Cardiac ventricle fibroblast (primary cell): ENCODE measurements around the gene UPK1A. TPM values are rescaled to one million over a fixed set of nuclear protein-coding genes. Genes with fewer than 3 reads are reported as not detected.

Experiments used
- total RNA-seq: library from RNA; depleted of rRNA; stranded (reverse); fragments of >200 nt; gene quantifications from 2 replicates; pipeline ENCODE4 v1.2.3, GENCODE V29; 2015

Gene UPK1A
- 0.24 TPM in 1 of 2 replicates, not detected in the other for total RNA-seq

GRCh38 chr19:35666251-35666913, at the start of gene UPK1A:
TSS of gene UPK1A (plus strand) at chr19:35666517. CDS start at chr19:35666813, 296 bp downstream.

GRCh38 chr19:35628565-35629331, 37.6 kb upstream of the UPK1A start, which contains the start of gene RBM42:
TSS of gene RBM42 (plus strand) at chr19:35629036. CDS start at chr19:35629154, 118 bp downstream.

GRCh38 chr19:35641515-35642151, 24.7 kb upstream of the UPK1A start, which contains the start of gene ETV2:
TSS of gene ETV2 (plus strand) at chr19:35641745. CDS start at chr19:35642461, 716 bp downstream.

GRCh38 chr19:35648017-35648961, 18.0 kb upstream of the UPK1A start, which contains the start of gene COX6B1:
TSS of gene COX6B1 (plus strand) at chr19:35648323. CDS start at chr19:35651244, 2,921 bp downstream.

GRCh38 chr19:35704218-35704617, 37.9 kb downstream of the UPK1A start, which contains the start of gene ZBTB32:
TSS of gene ZBTB32 (plus strand) at chr19:35704558. CDS start at chr19:35714627, 10,069 bp downstream.

GRCh38 chr19:35717665-35718344, 51.5 kb downstream of the UPK1A start, which contains the start of gene KMT2B:
TSS of gene KMT2B (plus strand) at chr19:35718003. CDS start at chr19:35718019, 16 bp downstream.

Other genes starting within 250 kb of the UPK1A start
- gene FFAR2, start 218.3 kb upstream of the UPK1A start, total RNA-seq: not detected in 2 replicates
- not detected in 2 replicates for gene KRTDAP, start 176.1 kb upstream of the UPK1A start, total RNA-seq
- 9.1 and 10.6 TPM in 2 replicates for gene DMKN, start 152.9 kb upstream of the UPK1A start, total RNA-seq
- gene SBSN, start 138.2 kb upstream of the UPK1A start, total RNA-seq: 22.7 and 28.3 TPM in 2 replicates
- not detected in 2 replicates for gene GAPDHS, start 133.1 kb upstream of the UPK1A start, total RNA-seq
- 60.7 and 79.1 TPM in 2 replicates for gene TMEM147, start 120.9 kb upstream of the UPK1A start, total RNA-seq
- gene ATP4A, start 102.9 kb upstream of the UPK1A start, total RNA-seq: not detected in 2 replicates
- not detected in 2 replicates for gene PMIS2, start 80.3 kb upstream of the UPK1A start, total RNA-seq
- gene HAUS5, start 53.8 kb upstream of the UPK1A start, total RNA-seq: 2.8 and 3.6 TPM in 2 replicates
- gene RBM42, start 37.5 kb upstream of the UPK1A start, total RNA-seq: 59.5 and 62.7 TPM in 2 replicates
- 0.88 and 1.2 TPM in 2 replicates for gene ETV2, start 24.8 kb upstream of the UPK1A start, total RNA-seq
- gene COX6B1, start 18.2 kb upstream of the UPK1A start, total RNA-seq: 457 and 613 TPM in 2 replicates
- gene ZBTB32, start 38.0 kb downstream of the UPK1A start, total RNA-seq: not detected in 2 replicates
- 12.6 and 13.1 TPM in 2 replicates for gene KMT2B, start 51.5 kb downstream of the UPK1A start, total RNA-seq
- gene IGFLR1, start 75.9 kb downstream of the UPK1A start, total RNA-seq: 0.37 and 9.8 TPM in 2 replicates
- gene U2AF1L4, start 78.9 kb downstream of the UPK1A start, total RNA-seq: 2.0 and 4.4 TPM in 2 replicates
- 33.8 and 46.2 TPM in 2 replicates for gene PSENEN, start 79.1 kb downstream of the UPK1A start, total RNA-seq
- 8.1 and 9.4 TPM in 2 replicates for gene LIN37, start 82.1 kb downstream of the UPK1A start, total RNA-seq
- 140 and 169 TPM in 2 replicates for gene HSPB6, start 90.5 kb downstream of the UPK1A start, total RNA-seq
- gene PROSER3, start 91.7 kb downstream of the UPK1A start, total RNA-seq: 6.1 and 6.7 TPM in 2 replicates
- gene ARHGAP33, start 109.0 kb downstream of the UPK1A start, total RNA-seq: 0.44 and 2.0 TPM in 2 replicates
- not detected in 2 replicates for gene PRODH2, start 146.3 kb downstream of the UPK1A start, total RNA-seq
- not detected in 2 replicates for gene NPHS1, start 186.0 kb downstream of the UPK1A start, total RNA-seq
- gene KIRREL2, start 190.4 kb downstream of the UPK1A start, total RNA-seq: 0.19 TPM in 1 of 2 replicates, not detected in the other
- gene APLP1, start 202.1 kb downstream of the UPK1A start, total RNA-seq: 4.4 and 5.5 TPM in 2 replicates
- gene NFKBID, start 234.0 kb downstream of the UPK1A start, total RNA-seq: 3.6 and 4.7 TPM in 2 replicates
- not detected in 2 replicates for gene HCST, start 236.0 kb downstream of the UPK1A start, total RNA-seq
- not detected in 2 replicates for gene TYROBP, start 241.8 kb downstream of the UPK1A start, total RNA-seq